HepG2 (cell line): ENCODE data around the gene TAF3. TPM values are rescaled to one million over a fixed set of nuclear protein-coding genes. Genes with fewer than 3 reads are reported as not detected.

Experiments used
- ATAC-seq: fragments of 200-7000 bp; cut with Tn5 transposase; 3 replicates; pipeline ENCODE4 v1.9.1; 2020; ENCODE audit warnings: mild to moderate bottlenecking, moderate library complexity
- BruUV-seq: library from RNA; stranded (reverse); fragments of 400-500 nt; replicated peaks from 2 replicates; lab custom pipeline; 2021; lab: Mats Ljungman, UMichigan
- CTCF ChIA-PET: fragments of 300-600 bp; formaldehyde crosslinking; extraction: SDS; loops from one replicate; lab custom pipeline; 2021; ENCODE audit warnings: low total read pairs, inconsistent platforms, low intra/inter-chr PET ratio; lab: Yijun Ruan, JAX
- POLR2A ChIA-PET: fragments of 350-600 bp; sonication (Branson Sonifier 250); formaldehyde crosslinking; loops from one replicate; lab custom pipeline; 2020; ENCODE audit warnings: antibody characterized with exemption, inconsistent platforms; lab: Yijun Ruan, JAX
- DNase-seq: peaks from one replicate; pipeline ENCODE4 v3.0.0-alpha.2; 2015; ENCODE audit warnings: low spot score
- FAIRE-seq: peaks from 3 replicates; lab custom pipeline; 2011; peaks lifted over from hg19 to GRCh38; lab: Jason Lieb, UNC
- H2AFZ ChIP-seq: one replicate; pipeline ENCODE4 v1.6.1; 2011; ENCODE audit warnings: low read length, inconsistent platforms
- H3K27ac ChIP-seq: fragments of 300-600 bp; 3 replicates; pipeline ENCODE4 v1.8.0; 2011; ENCODE audit warnings: mixed run types, mild to moderate bottlenecking, mixed read lengths, low read length, inconsistent platforms; ENCODE audit not compliant: insufficient read depth; ENCODE audit errors: extremely low read length
- H3K27me3 ChIP-seq, 2 experiments: fragments of 200-600 bp in 1 of 2; 2 replicates in 1 of 2; 3 replicates in 1 of 2; pipeline versions ENCODE4 v1.6.0 to v1.8.0; 2011; ENCODE audit warnings: low read length in 2 of 2, mild to moderate bottlenecking in 2 of 2, moderate library complexity in 2 of 2, inconsistent platforms in 1 of 2; ENCODE audit not compliant: insufficient read depth in 2 of 2, control insufficient read depth in 1 of 2
- H3K36me3 ChIP-seq, 2 experiments: fragments of 200-600 bp in 1 of 2; replicated peaks in 1 of 2; 2 replicates in 1 of 2; 3 replicates in 1 of 2; pipeline versions ENCODE4 v1.5.1 to v1.8.0; 2011; ENCODE audit warnings: low read length in 2 of 2, inconsistent platforms in 1 of 2; ENCODE audit not compliant: insufficient read depth in 2 of 2, control insufficient read depth in 1 of 2
- H3K4me1 ChIP-seq: 2 replicates; pipeline ENCODE4 v1.5.1; 2012; ENCODE audit warnings: low read length, inconsistent platforms; ENCODE audit not compliant: insufficient read depth
- H3K4me2 ChIP-seq: 2 replicates; pipeline ENCODE4 v1.6.0; 2011; ENCODE audit warnings: low read depth, low read length, inconsistent platforms
- H3K4me3 ChIP-seq, 3 experiments: fragments of 200-600 bp in 1 of 3; sonication (generic), shearing (Covaris generic) in 1 of 3; replicated peaks in 1 of 3; 2 replicates each; pipeline ENCODE4 v1.5.1; 2011 to 2016; ENCODE audit warnings: low read length in 3 of 3, inconsistent platforms in 2 of 3, low read depth in 2 of 3, mild to moderate bottlenecking in 2 of 3, control low read depth in 1 of 3, mixed read lengths in 1 of 3; ENCODE audit not compliant: insufficient read depth in 1 of 3
- H3K79me2 ChIP-seq: one replicate; pipeline ENCODE4 v1.6.1; 2011; ENCODE audit warnings: low read length, inconsistent platforms; ENCODE audit not compliant: insufficient read depth
- H3K9ac ChIP-seq: 2 replicates; pipeline ENCODE4 v1.6.0; 2011; ENCODE audit warnings: mild to moderate bottlenecking, low read depth, low read length, inconsistent platforms; ENCODE audit not compliant: insufficient read depth
- H3K9me3 ChIP-seq: 2 replicates; pipeline ENCODE4 v1.5.1; 2012; ENCODE audit warnings: mild to moderate bottlenecking, low read length
- H4K20me1 ChIP-seq: 2 replicates; pipeline ENCODE4 v1.6.0; 2011; ENCODE audit warnings: inconsistent platforms, mild to moderate bottlenecking, low read length, moderate library complexity; ENCODE audit not compliant: insufficient read depth
- AGO1 ChIP-seq: fragments of 200-400 bp; formaldehyde crosslinking; IDR thresholded peaks from 2 replicates; pipeline ENCODE4 v1.6.1; 2017; ENCODE audit warnings: mild to moderate bottlenecking, low read depth, low read length, moderate library complexity; ENCODE audit not compliant: poor library complexity, severe bottlenecking
- CENPT ChIP-seq: sonication (generic); formaldehyde crosslinking; IDR thresholded peaks from 2 replicates; pipeline ENCODE4 v1.8.0; 2022; ENCODE audit warnings: low read depth, mild to moderate bottlenecking, moderate library complexity, missing genetic modification reagents
- CHD4 ChIP-seq: fragments of 200-600 bp; sonication (generic); IDR thresholded peaks from 2 replicates; pipeline ENCODE4 v1.7.0; 2017; ENCODE audit warnings: mild to moderate bottlenecking, low read length, borderline replicate concordance
- GFI1 ChIP-seq: sonication (generic); formaldehyde crosslinking; IDR thresholded peaks from 2 replicates; pipeline ENCODE4 v1.5.0; 2020; ENCODE audit warnings: missing genetic modification reagents, mild to moderate bottlenecking, borderline replicate concordance
- IKZF4 ChIP-seq: sonication (generic); formaldehyde crosslinking; IDR thresholded peaks from 2 replicates; pipeline ENCODE4 v1.5.1; 2020; ENCODE audit warnings: borderline replicate concordance, mild to moderate bottlenecking, low read depth, missing genetic modification reagents; ENCODE audit errors: not compliant biosample characterization
- LCORL ChIP-seq, 2 experiments: fragments of 450-650 bp in 1 of 2; sonication (generic) in 1 of 2; formaldehyde crosslinking in 1 of 2; IDR thresholded peaks; 2 replicates each; pipeline versions ENCODE4 v1.5.0 to v1.6.1; 2017 to 2020; ENCODE audit warnings: antibody characterized with exemption in 1 of 2, missing genetic modification reagents in 1 of 2
- MYNN ChIP-seq: sonication (generic); formaldehyde crosslinking; IDR thresholded peaks from 2 replicates; pipeline ENCODE4 v1.4.0; 2020; ENCODE audit warnings: mild to moderate bottlenecking, low read depth, missing genetic modification reagents
- POLR2A ChIP-seq, 2 experiments: IDR thresholded peaks; 2 replicates each; pipeline ENCODE4 v1.6.1; 2011; ENCODE audit warnings: low read depth in 2 of 2, low read length in 2 of 2, mild to moderate bottlenecking in 1 of 2, moderate library complexity in 1 of 2; ENCODE audit not compliant: insufficient read depth in 1 of 2
- POLR2AphosphoS2 ChIP-seq: IDR thresholded peaks from 2 replicates; pipeline ENCODE4 v1.6.1; 2011; ENCODE audit warnings: low read depth, low read length, improper control_type of control experiment
- THAP8 ChIP-seq: sonication (generic); formaldehyde crosslinking; IDR thresholded peaks from 2 replicates; pipeline ENCODE4 v1.5.1; 2020; ENCODE audit warnings: missing genetic modification reagents, mild to moderate bottlenecking, borderline replicate concordance
- TOPORS ChIP-seq: sonication (generic); formaldehyde crosslinking; IDR thresholded peaks from 2 replicates; pipeline ENCODE4 v1.8.0; 2023; ENCODE audit warnings: mild to moderate bottlenecking, missing genetic modification reagents
- ZNF33A ChIP-seq: sonication (generic); formaldehyde crosslinking; IDR thresholded peaks from 2 replicates; pipeline ENCODE4 v1.5.1; 2020; ENCODE audit warnings: missing genetic modification reagents, mild to moderate bottlenecking, moderate library complexity, borderline replicate concordance
- ZNF367 ChIP-seq: sonication (generic); formaldehyde crosslinking; IDR thresholded peaks from 2 replicates; pipeline ENCODE4 v1.4.0; 2020; ENCODE audit warnings: missing genetic modification reagents, borderline replicate concordance
- ZNF431 ChIP-seq: sonication (generic); formaldehyde crosslinking; IDR thresholded peaks from 2 replicates; pipeline ENCODE4 v1.9.0; 2022; ENCODE audit warnings: missing genetic modification reagents, low read depth, mild to moderate bottlenecking, borderline replicate concordance
- ZNF432 ChIP-seq: sonication (generic); formaldehyde crosslinking; IDR thresholded peaks from 2 replicates; pipeline ENCODE4 v1.5.0; 2020; ENCODE audit warnings: missing genetic modification reagents, mild to moderate bottlenecking, borderline replicate concordance
- ZNF543 ChIP-seq: sonication (generic); formaldehyde crosslinking; IDR thresholded peaks from 2 replicates; pipeline ENCODE4 v1.4.0; 2020; ENCODE audit warnings: mild to moderate bottlenecking, missing genetic modification reagents
- ZNF674 ChIP-seq: sonication (generic); formaldehyde crosslinking; IDR thresholded peaks from 2 replicates; pipeline ENCODE4 v1.5.0; 2020; ENCODE audit warnings: low read depth, mild to moderate bottlenecking, missing genetic modification reagents
- WGBS: methylation state at CpG from one replicate; pipeline ENCODE4 v1.1.6; 2017; ENCODE audit warnings: low lambda C conversion rate; 5-methylcytosine and 5-hydroxymethylcytosine counted together
- in situ Hi-C: cut with HindIII; loops from 2 replicates; pipeline ENCODE4 v1.10.0; 2017; ENCODE audit warnings: low pct_unique_long_range_greater_than_20kb; ENCODE audit not compliant: extremely low pct_ligation_motif_present
- intact Hi-C: fragments of 100-400 bp; cut with micrococcal nuclease; formaldehyde crosslinking; loops from one replicate; pipeline ENCODE4 v1.10.0; 2022; ENCODE audit not compliant: unreplicated experiment
- polyA plus RNA-seq, 8 experiments: library from polyadenylated mRNA; depleted of rRNA in 3 of 8; stranded (reverse) in 7 of 8; unstranded in 1 of 8; fragments of >200 nt; fragmentation: Illumina TruSeq in 4 of 8; extraction: Trizol in 4 of 8; gene quantifications; 2 replicates each; pipeline versions ENCODE4 v1.2.1 to v1.2.3, GENCODE V29; 2011 to 2016; ENCODE audit warnings: low read depth in 4 of 8, missing spikeins in 1 of 8, mixed read lengths in 1 of 8; ENCODE audit not compliant: insufficient read depth in 1 of 8
- total RNA-seq, 5 experiments: library from RNA; depleted of rRNA; stranded (reverse); fragments of >200 nt; fragmentation: Illumina TruSeq; extraction: Trizol; gene quantifications; 2 replicates each; pipeline ENCODE4 v1.2.3, GENCODE V29; 2016; ENCODE audit warnings: low read depth in 1 of 5
- TF ChIP-seq, protein P1 (sequence below): sonication (generic); formaldehyde crosslinking; IDR thresholded peaks from 2 replicates; pipeline ENCODE4 v1.9.0; 2021; ENCODE audit warnings: missing genetic modification reagents, borderline replicate concordance

TAF3 gene
- total and polyA plus RNA-seq, 2 of the 13 experiments (the other 11 are each of a cell fraction or from before 2014, with no cell fraction given): 1.7 to 2.9 TPM

DNA sequence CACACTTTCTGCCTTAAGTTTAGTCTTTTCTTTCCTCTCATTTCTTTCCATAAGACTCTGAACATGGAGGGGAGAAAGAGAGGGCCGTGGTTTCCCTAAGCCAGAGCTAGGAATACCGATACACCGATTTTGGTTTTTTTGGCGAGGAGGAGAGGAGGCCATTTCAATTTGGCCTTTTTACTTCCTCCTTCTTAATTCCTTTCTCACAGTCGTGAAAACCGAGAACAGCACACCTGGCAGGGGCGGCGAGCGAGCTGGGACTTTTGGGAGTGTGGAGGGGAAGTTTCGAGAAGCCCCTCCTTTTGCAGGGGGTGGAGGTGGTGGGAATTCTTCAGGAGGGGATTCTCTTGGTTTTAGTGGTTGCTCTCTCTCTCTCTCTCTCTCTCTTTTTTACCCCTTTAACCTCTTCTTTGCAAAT lies 242.4 kb downstream of the TAF3 start:
- in situ Hi-C loops: no loop called here

More for the DNA sequence above, 242.4 kb downstream of the TAF3 start:
- WGBS: 21% methylated on average over 10 of the region's 10 CpGs
- DNase-seq (no peak), FAIRE-seq (no peak), ATAC-seq (no peak)
- Histone ChIP-seq H3K9me3 (no peaks in the 10 kb centered on the region), H3K27me3 (peaks cover 26 to 89% of the 10 kb centered on the region in 2 experiments), H3K9ac (no peak overlapping the region), H4K20me1 (no peaks in the 10 kb centered on the region), H3K36me3 (no peaks in the 10 kb centered on the region), H3K4me3 (no peak overlapping the region), H3K27ac (no peak overlapping the region), H2AFZ (no peak overlapping the region), H3K79me2 (no peaks in the 10 kb centered on the region), H3K4me1 (no peaks in the 10 kb centered on the region), H3K4me2 (no peak overlapping the region)
- no TSS peak for BruUV-seq
- no peak for TF ChIP-seq CENPT
- TF ChIP-seq CHD4: no peak
- no peak for TF ChIP-seq IKZF4 (CRISPR knock-in tag)
- TF ChIP-seq ZNF33A: no peak
- no peak for TF ChIP-seq TOPORS (CRISPR knock-in tag)
- no peak for TF ChIP-seq ZNF432 (CRISPR knock-in tag)
- TF ChIP-seq ZNF674 (CRISPR knock-in tag): no peak
- no peak for TF ChIP-seq THAP8
- TF ChIP-seq ZNF431 (CRISPR knock-in tag): no peak
- TF ChIP-seq AGO1: no peak
- no peak for TF ChIP-seq POLR2AphosphoS2
- TF ChIP-seq ZNF367 (CRISPR knock-in tag): no peak
- TF ChIP-seq, protein P1, sequence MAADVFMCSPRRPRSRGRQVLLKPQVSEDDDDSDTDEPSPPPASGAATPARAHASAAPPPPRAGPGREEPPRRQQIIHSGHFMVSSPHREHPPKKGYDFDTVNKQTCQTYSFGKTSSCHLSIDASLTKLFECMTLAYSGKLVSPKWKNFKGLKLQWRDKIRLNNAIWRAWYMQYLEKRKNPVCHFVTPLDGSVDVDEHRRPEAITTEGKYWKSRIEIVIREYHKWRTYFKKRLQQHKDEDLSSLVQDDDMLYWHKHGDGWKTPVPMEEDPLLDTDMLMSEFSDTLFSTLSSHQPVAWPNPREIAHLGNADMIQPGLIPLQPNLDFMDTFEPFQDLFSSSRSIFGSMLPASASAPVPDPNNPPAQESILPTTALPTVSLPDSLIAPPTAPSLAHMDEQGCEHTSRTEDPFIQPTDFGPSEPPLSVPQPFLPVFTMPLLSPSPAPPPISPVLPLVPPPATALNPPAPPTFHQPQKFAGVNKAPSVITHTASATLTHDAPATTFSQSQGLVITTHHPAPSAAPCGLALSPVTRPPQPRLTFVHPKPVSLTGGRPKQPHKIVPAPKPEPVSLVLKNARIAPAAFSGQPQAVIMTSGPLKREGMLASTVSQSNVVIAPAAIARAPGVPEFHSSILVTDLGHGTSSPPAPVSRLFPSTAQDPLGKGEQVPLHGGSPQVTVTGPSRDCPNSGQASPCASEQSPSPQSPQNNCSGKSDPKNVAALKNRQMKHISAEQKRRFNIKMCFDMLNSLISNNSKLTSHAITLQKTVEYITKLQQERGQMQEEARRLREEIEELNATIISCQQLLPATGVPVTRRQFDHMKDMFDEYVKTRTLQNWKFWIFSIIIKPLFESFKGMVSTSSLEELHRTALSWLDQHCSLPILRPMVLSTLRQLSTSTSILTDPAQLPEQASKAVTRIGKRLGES (CRISPR knock-in tag): no peak
- TF ChIP-seq LCORL (IDR thresholded peaks at IDR 0.05): no peak
- no peak for TF ChIP-seq LCORL (CRISPR knock-in tag; IDR thresholded peaks at IDR 0.05)
- TF ChIP-seq ZNF543: no peak
- TF ChIP-seq MYNN: no peak
- TF ChIP-seq POLR2A (IDR thresholded peaks at IDR 0.05; ENCODE audit: insufficient read depth in 1 of 2, low read depth in 2 of 2, low read length in 2 of 2): no peak
- TF ChIP-seq GFI1 (CRISPR knock-in tag): no peak
- POLR2A ChIA-PET: no interaction called here
- intact Hi-C loops: no loop called here
- CTCF ChIA-PET: no interaction called here
